ENCODE measurements around the gene DTYMK. TPM values are rescaled to one million over a fixed set of nuclear protein-coding genes. Genes with fewer than 3 reads are reported as not detected.

Gene DTYMK
- total and polyA plus RNA-seq, 2 of the 4 experiments (the other 2 are of a cell fraction), result 31.7 to 50.1 TPM

- peak overlapping the region; percentile 49 for H3K14ac ChIP-seq (replicated peaks; ENCODE audit: low read depth, low read length)
- H3K9me3 ChIP-seq (ENCODE audit: control insufficient read depth, insufficient read depth, low read length), result no peaks in the 10 kb centered on the region
- no peaks in the 10 kb centered on the region for H3K27me3 ChIP-seq (ENCODE audit: control insufficient read depth, insufficient read depth, low read length)
- peaks cover 15% of the 10 kb centered on the region for H3K4me1 ChIP-seq (ENCODE audit: control insufficient read depth, insufficient read depth, low read length)
- H3K9me1 ChIP-seq (ENCODE audit: insufficient read depth, low read length), result peaks cover 3% of the 10 kb centered on the region; the same call in 1 of the 2 replicates
- DNase-seq (no peak), ATAC-seq (ENCODE audit: low read depth) (peak; percentile 22; the same call in 1 of the 2 replicates)
- no peak overlapping the region for H3K56ac ChIP-seq (ENCODE audit: extremely low read depth, insufficient read depth, low read length)
- dilution Hi-C loops (cut with HindIII; ENCODE audit: low sequenced_read_pairs, unreplicated experiment) (no loop called here), intact Hi-C loops (cut with micrococcal nuclease) (loop anchor here (1.0 to 2.0 kb wide), 3 partner anchors 36 to 213 kb away; partner anchors contain the start of genes D2HGDH and ING5), in situ Hi-C loops (cut with MboI; ENCODE audit: low sequenced_read_pairs) (loop anchor here (5.0 to 25.0 kb wide), 2 partner anchors 211 to 804 kb away; partner anchors contain the start of gene AGXT)
- H2BK15ac ChIP-seq (ENCODE audit: low read depth, low read length), result no peak overlapping the region
- no peak overlapping the region for H3K4me3 ChIP-seq (ENCODE audit: insufficient read depth, low read depth, low read length)
- H2BK20ac ChIP-seq (ENCODE audit: low read depth, low read length), result no peak overlapping the region
- no peak overlapping the region for H3K18ac ChIP-seq (ENCODE audit: low read depth, low read length)
- H4K5ac ChIP-seq (ENCODE audit: low read depth, low read length), result no peak overlapping the region
- H2BK120ac ChIP-seq (ENCODE audit: low read depth, low read length), result no peak overlapping the region
- BruUV-seq (replicated peaks), result no TSS peak
- peak overlapping the region; percentile 33; the same call in 1 of the 2 replicates for H3K4me2 ChIP-seq (ENCODE audit: low read depth, low read length)
- peak overlapping the region; percentile 62 for H3K4ac ChIP-seq (ENCODE audit: low read depth, low read length)
- H2BK5ac ChIP-seq (ENCODE audit: low read depth, low read length, poor library complexity, severe bottlenecking), result peak overlapping the region; percentile 22
- peaks cover 34% of the 10 kb centered on the region for H3K36me3 ChIP-seq (ENCODE audit: control insufficient read depth, insufficient read depth, low read length)
- no peak overlapping the region for H3K27ac ChIP-seq (ENCODE audit: insufficient read depth, low read length)
- CTCF ChIA-PET, result interaction anchor here (0.6 to 1.6 kb wide), 4 partner anchors 13 to 213 kb away, joined by 4 to 7 read pairs (median 6); partner anchors contain the start of gene ATG4B
- H3K79me1 ChIP-seq (ENCODE audit: low read depth in 1 of 2, low read length in 2 of 2), result peaks cover 3 to 16% of the 10 kb centered on the region in 2 experiments; a peak in 3 of 4 replicates
- H2AK5ac ChIP-seq (ENCODE audit: low read depth, low read length), result peak overlapping the region; percentile 76; the same call in 1 of the 2 replicates
- H4K91ac ChIP-seq (ENCODE audit: insufficient read depth, low read depth, low read length), result no peak overlapping the region
- peak overlapping the region; percentile 78 for H2AK9ac ChIP-seq (replicated peaks; ENCODE audit: low read depth, low read length, poor library complexity)
- H2AFZ ChIP-seq (replicated peaks; ENCODE audit: low read length, poor library complexity), result peak overlapping the region; percentile 71
- H4K20me1 ChIP-seq (ENCODE audit: insufficient read depth, low read length), result peaks cover 16% of the 10 kb centered on the region
- 76% methylated on average over 15 of the region's 23 CpGs; no CpG with 5 or more reads in 1 of the 2 experiments for WGBS, 2 experiments (ENCODE audit: extremely low coverage in 2 of 2, insufficient read length in 1 of 2)
- H3K9ac ChIP-seq (ENCODE audit: low read depth, low read length), result no peak overlapping the region; the same call in 1 of the 2 replicates
- H3K23ac ChIP-seq (ENCODE audit: low read depth, low read length), result no peak overlapping the region
- H4K8ac ChIP-seq (ENCODE audit: low read depth in 2 of 2, low read length in 2 of 2), result 0 out of 4 replicates have a peak overlapping the region, but pooled peaks of 1 of the 2 experiments have one; percentile 15
- POLR2A ChIA-PET (ENCODE audit: unreplicated experiment), result no interaction called here
- TF ChIP-seq ELK1 (IDR thresholded peaks at IDR 0.05; ENCODE audit: borderline replicate concordance, low read depth, low read length) (no peak), CTCF (conservative IDR thresholded peaks at IDR 0.05; ENCODE audit: low read depth, low read length) (no peak), POLR2A (IDR thresholded peaks at IDR 0.05; ENCODE audit: low read depth, low read length) (no peak), CHD1 (IDR thresholded peaks at IDR 0.05; ENCODE audit: low read depth, low read length) (no peak), SMC3 (IDR thresholded peaks at IDR 0.05; ENCODE audit: low read depth, low read length) (no peak), MAZ (IDR thresholded peaks at IDR 0.05; ENCODE audit: borderline replicate concordance, low read depth, low read length) (no peak), NFE2L2 (IDR thresholded peaks at IDR 0.05; ENCODE audit: low read depth, low read length) (no peak), RAD21 (IDR thresholded peaks at IDR 0.05; ENCODE audit: low read length) (no peak), CEBPB (IDR thresholded peaks at IDR 0.05; ENCODE audit: low read depth, low read length) (no peak), BHLHE40 (IDR thresholded peaks at IDR 0.05; ENCODE audit: low read depth, low read length) (no peak), USF2 (IDR thresholded peaks at IDR 0.05; ENCODE audit: low read depth, low read length) (no peak), RCOR1 (IDR thresholded peaks at IDR 0.05; ENCODE audit: insufficient replicate concordance, low read length) (no peak), RFX5 (IDR thresholded peaks at IDR 0.05; ENCODE audit: low read depth, low read length) (no peak), FOS (IDR thresholded peaks at IDR 0.05; ENCODE audit: low read depth, low read length) (no peak)
Observed at GRCh38 chr2:241665731-241666440, 20.7 kb downstream of the DTYMK start.
